Spleen (tissue), 7 donors: ENCODE results near the gene SMCO4.

ENCODE experiments used
- CTCF ChIP-seq, 11 experiments: fragments of 200-600 bp in 7 of 11; fragments of 450-650 bp in 4 of 11; sonication (generic) in 4 of 11; IDR thresholded peaks in 8 of 11; conservative IDR thresholded peaks in 3 of 11; 1 replicate in 7 of 11; 2 replicates in 4 of 11; pipeline versions ENCODE4 v1.4.0 to v1.8.0; 2016 to 2021; ENCODE audit warnings: antibody characterized with exemption in 11 of 11, inconsistent platforms in 4 of 11, mild to moderate bottlenecking in 1 of 11
- POLR2A ChIP-seq, 3 donors: fragments of 450-650 bp; IDR thresholded peaks; one replicate each; pipeline ENCODE4 v1.5.1; 2017; ENCODE audit warnings: antibody characterized with exemption in 3 of 3, mild to moderate bottlenecking in 1 of 3
- POLR2AphosphoS5 ChIP-seq, 3 donors: sonication (generic); formaldehyde crosslinking; IDR thresholded peaks; one replicate each; pipeline ENCODE4 v1.5.1; 2017; ENCODE audit warnings: antibody characterized with exemption in 3 of 3
- donor health status: DM: no; HTN: no; CAD: no; lungs with moderate emphysema.
- donor health status: DM: no; HTN: no; CAD: no.
- donor health status: DM: no; HTN: no; CAD: no.

GRCh38 chr11:93518081-93518480 lies 25.1 kb downstream of the SMCO4 start:
- TF ChIP-seq CTCF (IDR thresholded peaks at IDR 0.05 in 8 of 11, conservative IDR thresholded peaks at IDR 0.05 in 3 of 11) (no peak), POLR2AphosphoS5 (IDR thresholded peaks at IDR 0.05) (no peak), POLR2A (IDR thresholded peaks at IDR 0.05) (no peak)
